GM23248 (cell line): ENCODE measurements around the gene TMEM39B.

ENCODE experiments used
- EZH2 ChIP-seq: fragments of 200-600 bp; sonication (generic); IDR thresholded peaks from 2 replicates; pipeline ENCODE4 v1.6.1; 2018; ENCODE audit warnings: antibody characterized with exemption, mild to moderate bottlenecking; ENCODE audit not compliant: insufficient read depth, poor library complexity, severe bottlenecking
- EZH2phosphoT487 ChIP-seq: fragments of 200-600 bp; sonication (generic); IDR thresholded peaks from 2 replicates; pipeline ENCODE4 v1.6.1; 2018; ENCODE audit warnings: antibody characterized with exemption, moderate library complexity, mild to moderate bottlenecking, low read depth; ENCODE audit not compliant: insufficient read depth

DNA sequence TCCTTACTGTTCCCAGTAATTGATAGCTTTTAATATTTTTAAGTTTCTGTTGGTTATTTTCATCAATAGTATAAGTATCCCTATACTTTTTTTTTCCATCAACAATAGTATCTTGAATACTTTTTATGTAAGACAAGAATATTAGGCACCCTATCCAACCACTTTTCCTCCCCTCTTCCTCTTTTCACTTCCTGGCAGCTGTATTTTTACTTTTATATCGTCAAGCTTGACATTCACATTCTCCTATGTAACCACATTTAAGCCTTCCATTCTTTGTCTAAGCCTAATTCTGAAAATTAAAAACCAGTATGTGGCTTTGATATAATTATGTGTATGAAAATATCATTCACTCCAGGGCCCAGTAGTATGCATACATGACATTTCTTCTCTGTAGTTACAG, 9.3 kb downstream of the TMEM39B start:
- TF ChIP-seq EZH2, result no peak
- TF ChIP-seq EZH2phosphoT487, result no peak
